SK-N-SH (cell line): Measurements from ENCODE around the gene PACSIN1. TPM values are rescaled to one million over a fixed set of nuclear protein-coding genes. Genes with fewer than 3 reads are reported as not detected.

Experiments
- CTCF ChIA-PET: fragments of 300-600, 350-600 bp; formaldehyde crosslinking; extraction: SDS; loops from one replicate; lab custom pipeline; 2021; lab: Yijun Ruan, JAX
- POLR2A ChIA-PET: fragments of 350-600 bp; sonication (Branson Sonifier 250); formaldehyde crosslinking; extraction: SDS; loops from one replicate; lab custom pipeline; 2020; ENCODE audit warnings: antibody characterized with exemption, inconsistent platforms; lab: Yijun Ruan, JAX
- DNase-seq: peaks from one replicate; pipeline ENCODE4 v3.0.0; 2012
- H2AFZ ChIP-seq: fragments of 200-600 bp; sonication (generic); 2 replicates; pipeline ENCODE4 v1.8.1; 2016; ENCODE audit warnings: antibody characterized with exemption, mild to moderate bottlenecking, low read depth
- H3F3A ChIP-seq: fragments of 200-600 bp; sonication (generic); replicated peaks from 2 replicates; pipeline ENCODE3; 2016; ENCODE audit warnings: antibody characterized with exemption, mild to moderate bottlenecking; ENCODE audit not compliant: insufficient read depth
- H3K27ac ChIP-seq, 2 experiments: fragments of 200-500 bp in 1 of 2; fragments of 200-600 bp in 1 of 2; sonication (Bioruptor generic) in 1 of 2; sonication (generic), shearing (Covaris generic) in 1 of 2; 2 replicates each; pipeline versions ENCODE4 v1.5.1 to v1.6.1; 2014 to 2016; ENCODE audit warnings: low read depth in 2 of 2, inconsistent platforms in 1 of 2, low read length in 1 of 2, mild to moderate bottlenecking in 1 of 2, mixed read lengths in 1 of 2
- H3K27me3 ChIP-seq: fragments of 200-600 bp; sonication (generic), shearing (Covaris generic); 2 replicates; pipeline ENCODE4 v1.6.1; 2016; ENCODE audit warnings: mixed run types; ENCODE audit not compliant: insufficient read depth
- H3K36me3 ChIP-seq, 2 experiments: fragments of 200-500 bp in 1 of 2; fragments of 200-600 bp in 1 of 2; sonication (Bioruptor generic) in 1 of 2; sonication (generic) in 1 of 2; replicated peaks in 1 of 2; 2 replicates each; pipeline versions ENCODE3 to v1.5.1; 2014 to 2016; ENCODE audit warnings: low read length in 1 of 2, mild to moderate bottlenecking in 1 of 2; ENCODE audit not compliant: insufficient read depth in 2 of 2, control insufficient read depth in 1 of 2
- H3K4me1 ChIP-seq, 2 experiments: fragments of 200-500 bp in 1 of 2; fragments of 200-600 bp in 1 of 2; sonication (Bioruptor generic) in 1 of 2; sonication (generic), shearing (Covaris generic) in 1 of 2; 2 replicates each; pipeline versions ENCODE4 v1.5.1 to v1.6.1; 2014 to 2016; ENCODE audit warnings: low read depth in 1 of 2, low read length in 1 of 2, mixed run types in 1 of 2; ENCODE audit not compliant: insufficient read depth in 2 of 2, control insufficient read depth in 1 of 2
- H3K4me2 ChIP-seq: fragments of 200-600 bp; sonication (generic), shearing (Covaris generic); 2 replicates; pipeline ENCODE4 v1.6.1; 2017; ENCODE audit warnings: mixed run types
- H3K4me3 ChIP-seq, 2 experiments: fragments of 200-500 bp in 1 of 2; fragments of 200-600 bp in 1 of 2; sonication (Bioruptor generic) in 1 of 2; sonication (generic), shearing (Covaris generic) in 1 of 2; 2 replicates each; pipeline versions ENCODE4 v1.5.1 to v1.8.1; 2014 to 2016; ENCODE audit warnings: low read depth in 2 of 2, inconsistent platforms in 1 of 2, low read length in 1 of 2, mild to moderate bottlenecking in 1 of 2, mixed read lengths in 1 of 2, moderate library complexity in 1 of 2
- H3K79me2 ChIP-seq: fragments of 200-600 bp; sonication (generic); 2 replicates; pipeline ENCODE4 v1.8.1; 2017; ENCODE audit warnings: mild to moderate bottlenecking; ENCODE audit not compliant: insufficient read depth
- H3K9ac ChIP-seq: fragments of 200-600 bp; sonication (generic); 2 replicates; pipeline ENCODE4 v1.6.1; 2017; ENCODE audit warnings: mixed run types
- H3K9me2 ChIP-seq: fragments of 200-600 bp; sonication (generic); 2 replicates; pipeline ENCODE4 v1.6.1; 2017; ENCODE audit warnings: mixed run types
- H3K9me3 ChIP-seq: fragments of 200-600 bp; sonication (generic); 2 replicates; pipeline ENCODE4 v1.6.1; 2017; ENCODE audit warnings: mixed run types, mild to moderate bottlenecking, moderate library complexity
- H4K20me1 ChIP-seq: fragments of 200-600 bp; sonication (generic); 2 replicates; pipeline ENCODE4 v1.6.1; 2017; ENCODE audit warnings: mild to moderate bottlenecking, mixed run types; ENCODE audit not compliant: insufficient read depth
- ELF1 ChIP-seq: IDR thresholded peaks from 2 replicates; pipeline ENCODE4 v1.4.0; 2012
- FOSL2 ChIP-seq: IDR thresholded peaks from 2 replicates; pipeline ENCODE4 v1.4.0; 2012; ENCODE audit warnings: low read depth, mild to moderate bottlenecking, moderate library complexity, borderline replicate concordance
- FOXJ3 ChIP-seq: sonication (generic); formaldehyde crosslinking; IDR thresholded peaks from 2 replicates; pipeline ENCODE4 v1.5.1; 2020; ENCODE audit warnings: mild to moderate bottlenecking, missing genetic modification reagents
- IRF3 ChIP-seq: fragments of 150-350 bp; IDR thresholded peaks from 2 replicates; pipeline ENCODE4 v1.6.1; 2016; ENCODE audit warnings: mild to moderate bottlenecking, low read depth, low read length
- JUND ChIP-seq: IDR thresholded peaks from 2 replicates; pipeline ENCODE4 v1.4.0; 2012
- MEF2A ChIP-seq: IDR thresholded peaks from 2 replicates; pipeline ENCODE4 v1.4.0; 2012; ENCODE audit warnings: low read depth, borderline replicate concordance
- NRF1 ChIP-seq: IDR thresholded peaks from 2 replicates; pipeline ENCODE4 v1.6.1; 2012; ENCODE audit warnings: low read depth, mild to moderate bottlenecking, low read length
- POLR2AphosphoS5 ChIP-seq: IDR thresholded peaks from 2 replicates; pipeline ENCODE4 v1.6.1; 2012; ENCODE audit warnings: low read depth, low read length
- TAF1 ChIP-seq: IDR thresholded peaks from 2 replicates; pipeline ENCODE4 v1.6.1; 2012; ENCODE audit warnings: low read depth, mild to moderate bottlenecking, low read length, moderate library complexity, borderline replicate concordance
- TCF12 ChIP-seq: IDR thresholded peaks from 2 replicates; pipeline ENCODE4 v1.4.0; 2012
- TEAD4 ChIP-seq: IDR thresholded peaks from 2 replicates; pipeline ENCODE4 v1.4.0; 2012; ENCODE audit warnings: mild to moderate bottlenecking, borderline replicate concordance; ENCODE audit not compliant: insufficient read depth
- USF1 ChIP-seq: IDR thresholded peaks from 2 replicates; pipeline ENCODE4 v1.4.0; 2012; ENCODE audit warnings: low read depth, borderline replicate concordance
- ZBTB33 ChIP-seq: IDR thresholded peaks from 2 replicates; pipeline ENCODE4 v1.4.0; 2012; ENCODE audit warnings: low read depth, borderline replicate concordance
- WGBS: methylation state at CpG from one replicate; pipeline ENCODE4 v1.1.6; 2017; ENCODE audit warnings: low lambda C conversion rate; 5-methylcytosine and 5-hydroxymethylcytosine counted together
- polyA plus RNA-seq, 3 experiments: library from polyadenylated mRNA; depleted of rRNA; stranded (reverse); fragments of >200 nt; gene quantifications; 2 replicates each; pipeline ENCODE4 v1.2.3, GENCODE V29; 2012

Gene PACSIN1
- polyA plus RNA-seq, 1 of the 3 experiments (the other 2 are of a cell fraction) = 0.05 TPM

- TF ChIP-seq ZBTB33 (no peak), TEAD4 (no peak), USF1 (no peak), POLR2AphosphoS5 (no peak)
These were observed 18.5 kb upstream of the PACSIN1 start (continued) for GRCh38 chr6:34447386-34447785.

- no peak overlapping the region for H3K9ac ChIP-seq
- CTCF ChIA-PET = interaction anchor here (0.8 to 3.8 kb wide), 3 partner anchors 13 to 33 kb away, joined by 3 to 28 read pairs (median 4); no protein-coding TSS in a partner anchor
- no peak for DNase-seq
- no peaks in the 10 kb centered on the region for H3K9me3 ChIP-seq
- no peak overlapping the region for H3K27ac ChIP-seq
- H3K4me3 ChIP-seq = no peak overlapping the region
- no peak for TF ChIP-seq ZBTB33
- no peak for TF ChIP-seq ELF1
- TF ChIP-seq TCF12 = no peak
- TF ChIP-seq POLR2AphosphoS5 = no peak
- no peak for TF ChIP-seq FOSL2
- no peak for TF ChIP-seq MEF2A
- TF ChIP-seq FOXJ3 (CRISPR knock-in tag) = no peak
- no peak for TF ChIP-seq JUND
- no peak for TF ChIP-seq NRF1
- no peaks in the 10 kb centered on the region for H4K20me1 ChIP-seq
- no peaks in the 10 kb centered on the region for H3K36me3 ChIP-seq
- H3K4me1 ChIP-seq = peaks cover 0 to 3% of the 10 kb centered on the region in 2 experiments; a peak in 1 of 4 replicates
- 58% methylated on average over 4 of the region's 5 CpGs for WGBS
- no peak overlapping the region for H2AFZ ChIP-seq
- H3K27me3 ChIP-seq = no peaks in the 10 kb centered on the region
- H3K9me2 ChIP-seq = no peaks in the 10 kb centered on the region
- no peak overlapping the region for H3K4me2 ChIP-seq
- no peaks in the 10 kb centered on the region for H3F3A ChIP-seq
- POLR2A ChIA-PET = interaction anchor here (0.6 to 1.6 kb wide), 2 partner anchors 22 to 164 kb away, joined by 3 to 7 read pairs; partner anchors contain the start of gene RPS10
- H3K79me2 ChIP-seq = no peaks in the 10 kb centered on the region
These were observed 18.0 kb upstream of the PACSIN1 start for GRCh38 chr6:34447910-34448309.

- H3K9ac ChIP-seq = no peak overlapping the region
- DNase-seq = no peak
- H4K20me1 ChIP-seq = no peaks in the 10 kb centered on the region
- no peak overlapping the region for H3K4me3 ChIP-seq
- WGBS = 78% methylated on average over 1 of the region's 1 CpG
- ChIA-PET CTCF (no interaction called here), POLR2A (no interaction called here)
- H3F3A ChIP-seq = no peaks in the 10 kb centered on the region
- no peaks in the 10 kb centered on the region for H3K36me3 ChIP-seq
- no peaks in the 10 kb centered on the region for H3K27me3 ChIP-seq
- no peak overlapping the region for H2AFZ ChIP-seq
- no peaks in the 10 kb centered on the region for H3K9me2 ChIP-seq
- peaks cover 0 to 3% of the 10 kb centered on the region in 2 experiments; a peak in 1 of 4 replicates for H3K4me1 ChIP-seq
- H3K9me3 ChIP-seq = no peaks in the 10 kb centered on the region
- H3K79me2 ChIP-seq = no peaks in the 10 kb centered on the region
- no peak for TF ChIP-seq ZBTB33
- no peak for TF ChIP-seq FOXJ3 (CRISPR knock-in tag)
- TF ChIP-seq TCF12 = no peak
- no peak for TF ChIP-seq TAF1
- no peak for TF ChIP-seq IRF3
- no peak overlapping the region for H3K4me2 ChIP-seq
- no peak overlapping the region for H3K27ac ChIP-seq
These were observed 14.7 kb upstream of the PACSIN1 start for GRCh38 chr6:34451192-34451591.
